Activated B cell treated with CpG ODN at 0.5 μM for 24 hours (primary cell): ENCODE data around the gene PPP2R3C. TPM values are rescaled to one million over a fixed set of nuclear protein-coding genes. Genes with fewer than 3 reads are reported as not detected.

ENCODE experiments used
- ATAC-seq: fragments of 200-7000 bp; cut with Tn5 transposase; one replicate; pipeline ENCODE4 v1.10.0; 2021; ENCODE audit warnings: low read depth, mild to moderate bottlenecking, moderate library complexity
- CTCF ChIA-PET: fragments of 350-600 bp; sonication (Branson Sonifier 250); formaldehyde crosslinking; loops from one replicate; lab custom pipeline; 2021; ENCODE audit warnings: antibody characterized with exemption; lab: Charles Lee
- POLR2A ChIA-PET: fragments of 350-600 bp; sonication (Branson Sonifier 250); formaldehyde crosslinking; loops from one replicate; lab custom pipeline; 2021; ENCODE audit warnings: antibody characterized with exemption; lab: Charles Lee
- DNase-seq: peaks from one replicate; pipeline ENCODE4 v3.0.0; 2022
- H3K27ac Mint-ChIP-seq: one replicate; pipeline ENCODE4 v1.8.0; 2020; ENCODE audit warnings: mixed read lengths
- H3K27me3 Mint-ChIP-seq: one replicate; pipeline ENCODE4 v1.8.0; 2021; ENCODE audit warnings: mixed read lengths
- H3K36me3 Mint-ChIP-seq: one replicate; pipeline ENCODE4 v1.8.0; 2021; ENCODE audit warnings: low read depth, mixed read lengths
- H3K4me1 Mint-ChIP-seq: one replicate; pipeline ENCODE4 v1.8.0; 2021; ENCODE audit warnings: mixed read lengths
- H3K4me3 Mint-ChIP-seq: one replicate; pipeline ENCODE4 v1.8.0; 2020; ENCODE audit warnings: mild to moderate bottlenecking, mixed read lengths
- H3K9me3 Mint-ChIP-seq: one replicate; pipeline ENCODE4 v1.8.0; 2020; ENCODE audit warnings: mixed read lengths
- intact Hi-C: fragments of 100-400 bp; cut with micrococcal nuclease; formaldehyde crosslinking; loops from one replicate; pipeline ENCODE4 v1.15.1; 2024
- total RNA-seq: library from RNA; stranded (reverse); gene quantifications from 2 replicates; pipeline ENCODE4 v1.2.3, GENCODE V29; 2022
- TF ChIP-seq, protein P1 (sequence below): fragments of 200-600 bp; IDR thresholded peaks from one replicate; pipeline ENCODE4 v1.8.0; 2022; ENCODE audit warnings: antibody characterized with exemption, mild to moderate bottlenecking

The PPP2R3C gene
- total RNA-seq, 1 donor from 2014 or later: 48.9 TPM

DNA sequence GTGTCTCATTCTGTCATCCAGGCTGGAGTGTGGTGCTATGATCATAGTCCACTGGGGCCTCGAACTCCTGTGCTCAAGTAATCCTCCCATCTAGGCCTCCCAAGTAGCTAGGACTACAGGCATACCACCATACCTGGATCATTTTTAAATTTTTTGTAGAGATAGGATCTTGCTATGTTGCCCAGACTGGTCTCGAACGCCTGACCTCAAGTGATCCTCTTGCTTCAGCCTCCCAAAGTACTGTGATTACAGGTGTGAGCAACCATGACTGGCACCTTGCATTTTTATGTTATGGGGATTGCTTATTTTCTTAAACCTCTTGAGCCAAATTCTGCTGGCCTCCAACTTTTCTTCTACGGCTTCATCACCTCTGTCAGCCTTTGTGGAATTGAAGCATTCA lies 27.4 kb upstream of the PPP2R3C start:
- ATAC-seq: no peak

DNA sequence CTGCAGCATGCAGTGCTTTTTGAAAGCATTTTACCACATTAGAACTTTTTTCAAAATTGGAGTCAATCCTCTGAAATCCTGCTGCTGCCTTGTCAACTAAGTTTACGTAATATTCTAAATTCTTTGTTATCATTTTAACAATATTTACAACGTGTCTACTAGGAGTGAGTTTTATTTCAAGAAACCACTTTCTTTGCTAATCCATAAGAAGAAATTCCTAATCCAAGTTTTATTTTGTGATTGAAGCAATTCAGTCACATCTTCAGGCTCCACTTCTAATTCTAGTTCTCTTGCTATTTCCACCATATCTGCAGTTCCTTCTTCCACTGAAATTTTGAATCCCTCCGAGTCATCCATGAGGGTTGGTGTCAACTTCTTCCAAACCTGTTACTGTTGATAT lies 25.9 kb upstream of the PPP2R3C start:
- no peak for ATAC-seq
- ChIA-PET POLR2A (no interaction called here), CTCF (no interaction called here)
- TF ChIP-seq, protein P1, sequence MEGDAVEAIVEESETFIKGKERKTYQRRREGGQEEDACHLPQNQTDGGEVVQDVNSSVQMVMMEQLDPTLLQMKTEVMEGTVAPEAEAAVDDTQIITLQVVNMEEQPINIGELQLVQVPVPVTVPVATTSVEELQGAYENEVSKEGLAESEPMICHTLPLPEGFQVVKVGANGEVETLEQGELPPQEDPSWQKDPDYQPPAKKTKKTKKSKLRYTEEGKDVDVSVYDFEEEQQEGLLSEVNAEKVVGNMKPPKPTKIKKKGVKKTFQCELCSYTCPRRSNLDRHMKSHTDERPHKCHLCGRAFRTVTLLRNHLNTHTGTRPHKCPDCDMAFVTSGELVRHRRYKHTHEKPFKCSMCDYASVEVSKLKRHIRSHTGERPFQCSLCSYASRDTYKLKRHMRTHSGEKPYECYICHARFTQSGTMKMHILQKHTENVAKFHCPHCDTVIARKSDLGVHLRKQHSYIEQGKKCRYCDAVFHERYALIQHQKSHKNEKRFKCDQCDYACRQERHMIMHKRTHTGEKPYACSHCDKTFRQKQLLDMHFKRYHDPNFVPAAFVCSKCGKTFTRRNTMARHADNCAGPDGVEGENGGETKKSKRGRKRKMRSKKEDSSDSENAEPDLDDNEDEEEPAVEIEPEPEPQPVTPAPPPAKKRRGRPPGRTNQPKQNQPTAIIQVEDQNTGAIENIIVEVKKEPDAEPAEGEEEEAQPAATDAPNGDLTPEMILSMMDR: no peak
- intact Hi-C loops: no loop called here
- no peaks in the 10 kb centered on the region for H3K27me3 Mint-ChIP-seq
- no peaks in the 10 kb centered on the region for H3K4me1 Mint-ChIP-seq
- H3K4me3 Mint-ChIP-seq: no peak overlapping the region
- no peaks in the 10 kb centered on the region for H3K9me3 Mint-ChIP-seq
- H3K36me3 Mint-ChIP-seq: peaks cover 36% of the 10 kb centered on the region
- no peak overlapping the region for H3K27ac Mint-ChIP-seq
- no peak for DNase-seq

More for the DNA sequence above, 27.4 kb upstream of the PPP2R3C start:
- Mint-ChIP-seq H3K27ac (no peak overlapping the region), H3K4me3 (no peak overlapping the region), H3K36me3 (peaks cover 35% of the 10 kb centered on the region), H3K27me3 (no peaks in the 10 kb centered on the region), H3K9me3 (no peaks in the 10 kb centered on the region), H3K4me1 (peaks cover 4% of the 10 kb centered on the region)
- POLR2A ChIA-PET: no interaction called here
- CTCF ChIA-PET: interaction anchor here (1.0 to 1.6 kb wide), 2 partner anchors 8 to 256 kb away, joined by 3 to 4 read pairs; no protein-coding TSS in a partner anchor
- intact Hi-C loops: no loop called here
- no peak for DNase-seq
- TF ChIP-seq, protein P1: no peak

DNA sequence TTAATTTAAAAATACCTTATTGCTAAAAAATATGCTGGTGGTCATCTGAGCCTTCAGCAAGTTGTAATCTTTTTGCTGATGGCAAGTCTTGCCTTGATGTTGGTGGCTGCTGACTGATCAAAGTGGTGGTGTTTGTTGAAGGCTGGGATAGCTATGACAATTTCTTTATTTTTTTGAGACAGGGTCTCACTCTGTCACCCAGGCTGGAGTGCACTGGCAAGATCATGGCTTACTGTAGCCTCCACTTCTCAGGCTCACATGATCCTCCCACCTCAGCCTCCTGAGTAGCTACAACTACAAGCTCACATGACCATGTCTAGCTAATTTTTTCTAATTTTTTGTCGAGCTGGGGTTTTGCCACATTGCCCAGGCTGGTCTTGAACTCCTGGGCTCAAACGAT lies 25.4 kb upstream of the PPP2R3C start:
- DNase-seq: no peak
- H3K4me1 Mint-ChIP-seq: no peaks in the 10 kb centered on the region
- H3K9me3 Mint-ChIP-seq: no peaks in the 10 kb centered on the region
- CTCF ChIA-PET: no interaction called here
- POLR2A ChIA-PET: no interaction called here
- ATAC-seq: no peak
- intact Hi-C loops: no loop called here
- H3K27me3 Mint-ChIP-seq: no peaks in the 10 kb centered on the region
- H3K4me3 Mint-ChIP-seq: no peak overlapping the region
- TF ChIP-seq, protein P1: no peak
- peaks cover 36% of the 10 kb centered on the region for H3K36me3 Mint-ChIP-seq
- no peak overlapping the region for H3K27ac Mint-ChIP-seq

DNA sequence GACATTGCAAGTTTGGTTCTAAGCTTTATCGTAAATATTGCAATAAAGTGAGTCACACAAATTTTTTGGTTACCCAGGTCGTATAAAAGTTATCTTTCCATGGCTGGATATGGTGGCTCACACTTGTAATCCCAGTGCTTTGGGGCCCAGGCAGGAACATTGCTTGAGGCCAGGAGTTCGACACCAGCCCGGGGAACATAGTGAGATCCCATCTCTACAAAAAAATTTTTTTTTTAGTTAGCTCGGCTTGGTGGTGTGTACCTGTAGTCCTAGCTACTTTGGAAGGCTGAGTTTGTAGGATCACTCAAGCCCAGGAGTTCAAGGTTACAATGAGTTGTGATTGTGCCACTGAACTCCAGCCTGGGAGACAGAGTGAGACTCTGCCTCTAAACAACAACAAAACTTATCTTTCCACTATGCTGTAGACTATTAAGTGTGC lies 24.9 kb upstream of the PPP2R3C start:
- CTCF ChIA-PET: no interaction called here
- no peak overlapping the region for H3K27ac Mint-ChIP-seq
- TF ChIP-seq, protein P1: no peak
- POLR2A ChIA-PET: interaction anchor here (2.9 kb wide), 1 partner anchor 258 kb away, joined by 9 read pairs; the partner anchor contains the start of gene NFKBIA
- H3K9me3 Mint-ChIP-seq: no peaks in the 10 kb centered on the region
- no peaks in the 10 kb centered on the region for H3K27me3 Mint-ChIP-seq
- H3K36me3 Mint-ChIP-seq: peaks cover 36% of the 10 kb centered on the region
- DNase-seq: no peak
- intact Hi-C loops: no loop called here
- no peak for ATAC-seq
- H3K4me3 Mint-ChIP-seq: no peak overlapping the region
- no peaks in the 10 kb centered on the region for H3K4me1 Mint-ChIP-seq

DNA sequence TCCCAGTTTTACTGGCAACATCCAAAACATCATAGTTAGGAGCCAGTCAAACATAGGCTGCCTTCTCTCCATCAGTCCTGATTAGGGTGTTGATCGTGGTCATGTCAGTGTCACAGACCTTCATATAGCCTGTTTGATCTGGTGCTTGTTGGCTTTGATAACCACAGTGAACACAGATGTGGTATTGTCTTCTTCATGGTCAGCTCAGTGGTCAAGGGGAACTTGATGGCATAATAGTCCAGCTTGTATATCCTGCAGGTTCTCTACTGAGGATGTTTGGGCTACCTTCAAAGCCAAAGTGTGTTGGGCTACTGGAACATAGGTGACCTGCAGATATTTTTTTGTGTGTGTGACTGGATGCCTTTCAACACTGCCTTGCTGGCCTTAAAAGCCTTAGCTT lies 22.2 kb upstream of the PPP2R3C start:
- intact Hi-C loops: no loop called here
- Mint-ChIP-seq H3K27me3 (no peaks in the 10 kb centered on the region), H3K4me3 (no peak overlapping the region), H3K27ac (no peak overlapping the region), H3K9me3 (no peaks in the 10 kb centered on the region), H3K36me3 (peaks cover 33% of the 10 kb centered on the region), H3K4me1 (peaks cover 2% of the 10 kb centered on the region)
- POLR2A ChIA-PET: interaction anchor here (0.6 to 2.9 kb wide), 2 partner anchors 260 to 1177 kb away, joined by 3 to 9 read pairs; partner anchors contain the start of genes MBIP and NFKBIA
- ATAC-seq (no peak), DNase-seq (no peak)
- CTCF ChIA-PET: interaction anchor here (0.9 to 9.5 kb wide), 2 partner anchors 15 to 272 kb away, joined by 3 to 263 read pairs; no protein-coding TSS in a partner anchor
- TF ChIP-seq, protein P1: no peak
